ENCODE measurements around the gene TOMM40L.
A peak's percentile ranks its signal among the peaks of the same experiment; 100 is the strongest.

TOMM40L gene

GRCh38 chr1:161225534-161226319 is at the start of gene TOMM40L:
Gene TOMM40L (plus strand): TSS chr1:161226060. CDS start chr1:161226490, 430 bp downstream.
- DNase-seq, result peak; percentile 85

GRCh38 chr1:161176468-161177111 is 49.3 kb upstream of the TOMM40L start:
- DNase-seq, result no peak

GRCh38 chr1:161177112-161177935 is 48.5 kb upstream of the TOMM40L start, which contains the start of gene B4GALT3:
Gene B4GALT3 (minus strand): TSS chr1:161177507. CDS start chr1:161176060, 1,447 bp downstream.
- DNase-seq, result peak; percentile 99

DNA sequence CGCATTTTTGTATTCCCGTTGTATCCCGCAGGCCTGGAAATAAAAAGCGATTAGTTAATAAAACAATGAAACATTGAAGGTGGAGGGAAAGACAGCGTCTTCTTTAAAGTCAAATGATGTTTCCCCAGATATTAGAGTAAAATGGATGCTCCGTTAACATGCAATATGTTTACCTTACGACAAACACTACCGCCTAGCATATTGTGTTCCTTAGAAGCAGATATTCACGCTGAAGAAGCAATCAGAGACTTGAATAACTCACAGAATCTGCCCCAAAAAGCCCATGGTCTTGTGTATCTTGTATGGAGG is 48.0 kb upstream of the TOMM40L start:
- no peak for DNase-seq

DNA sequence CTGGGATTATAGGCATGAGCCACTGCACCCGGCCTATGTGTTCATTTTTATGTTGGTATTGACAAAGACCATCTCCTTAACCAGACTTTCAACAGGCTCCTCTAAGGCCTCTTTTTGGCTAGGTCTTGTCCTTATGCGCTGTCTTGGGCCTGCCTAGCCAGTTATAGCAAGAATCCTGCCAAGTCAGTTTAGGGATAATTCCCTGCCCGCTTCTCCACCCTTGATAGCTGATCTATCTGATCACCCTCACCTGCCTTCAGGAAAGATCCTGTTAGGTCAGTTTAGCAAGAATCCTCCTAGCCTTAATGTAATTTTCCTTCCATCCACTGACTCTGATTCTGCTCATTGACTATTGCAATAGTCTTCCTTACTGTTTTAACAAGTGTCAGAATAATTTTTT is 46.2 kb upstream of the TOMM40L start:
- no peak for DNase-seq

GRCh38 chr1:161180639-161181038 is 45.2 kb upstream of the TOMM40L start:
- no peak for DNase-seq

DNA sequence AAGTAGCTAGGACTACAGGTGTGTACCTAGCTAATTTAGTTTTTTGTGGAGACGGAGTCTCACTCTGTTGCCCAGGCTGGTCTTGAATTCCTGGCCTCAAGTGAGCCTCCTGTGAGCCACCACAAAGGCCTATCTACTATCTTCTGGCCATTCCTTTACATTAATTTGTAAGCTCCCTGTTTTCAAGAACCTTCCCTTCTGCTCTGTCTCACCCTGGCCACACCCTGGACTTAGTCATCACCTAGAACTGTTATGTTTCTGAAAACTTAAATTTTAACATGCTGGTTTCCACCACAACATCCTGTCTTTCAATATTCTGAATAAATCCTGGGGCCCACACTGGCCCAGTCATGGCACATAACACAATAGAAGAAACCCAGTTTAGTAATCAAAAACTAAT is 43.6 kb upstream of the TOMM40L start:
- DNase-seq, result peak; percentile 50

DNA sequence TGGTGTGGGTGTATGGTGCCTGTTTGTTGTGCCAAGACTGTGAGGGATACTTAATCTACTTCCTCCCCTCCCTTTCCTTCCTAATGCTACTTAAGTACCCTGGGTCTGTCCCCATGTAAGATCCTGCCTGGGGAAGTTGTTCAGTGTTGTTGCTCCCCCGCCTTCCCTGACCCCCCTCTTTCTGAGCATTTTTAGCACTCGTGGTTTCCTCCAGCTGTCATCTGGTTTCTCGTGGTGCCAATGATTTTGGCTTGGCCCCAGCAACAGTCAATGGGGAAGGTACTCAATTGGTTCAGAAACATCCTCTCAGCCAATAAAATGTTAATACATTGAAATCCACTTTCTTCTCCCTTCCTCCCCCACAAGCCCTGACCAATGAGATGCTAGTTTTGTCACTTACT is 40.6 kb upstream of the TOMM40L start:
- peak; percentile 66 for DNase-seq

DNA sequence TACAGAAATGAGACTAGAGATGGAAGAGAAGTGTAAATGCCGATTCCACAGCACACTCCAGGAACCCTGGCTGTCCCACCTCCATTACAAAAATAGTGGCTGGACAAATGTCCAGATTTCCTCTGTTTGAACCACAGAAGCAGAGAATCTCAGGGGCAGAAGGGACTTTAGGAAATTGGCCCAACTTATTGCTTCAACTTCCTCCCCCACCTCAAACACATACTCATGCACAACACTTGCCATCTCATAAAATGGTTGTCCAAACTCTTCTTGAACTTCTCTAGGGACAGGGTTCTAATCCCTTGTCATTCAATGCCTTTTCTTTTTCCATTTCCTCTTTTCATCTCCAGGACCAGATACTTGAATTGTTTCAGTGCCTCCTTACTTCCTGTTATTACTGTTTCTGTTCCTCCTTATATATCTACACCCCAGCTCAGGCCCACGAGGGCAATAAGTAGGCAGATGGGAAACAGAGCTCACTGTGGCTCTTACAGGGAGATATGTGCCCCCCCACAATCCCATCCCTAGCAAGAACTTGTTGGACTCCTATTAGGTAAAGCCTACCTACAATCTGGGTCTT is 40.0 kb upstream of the TOMM40L start:
- DNase-seq, result no peak

- no peak for DNase-seq
These were observed 38.5 kb upstream of the TOMM40L start for GRCh38 chr1:161187311-161187710.

DNA sequence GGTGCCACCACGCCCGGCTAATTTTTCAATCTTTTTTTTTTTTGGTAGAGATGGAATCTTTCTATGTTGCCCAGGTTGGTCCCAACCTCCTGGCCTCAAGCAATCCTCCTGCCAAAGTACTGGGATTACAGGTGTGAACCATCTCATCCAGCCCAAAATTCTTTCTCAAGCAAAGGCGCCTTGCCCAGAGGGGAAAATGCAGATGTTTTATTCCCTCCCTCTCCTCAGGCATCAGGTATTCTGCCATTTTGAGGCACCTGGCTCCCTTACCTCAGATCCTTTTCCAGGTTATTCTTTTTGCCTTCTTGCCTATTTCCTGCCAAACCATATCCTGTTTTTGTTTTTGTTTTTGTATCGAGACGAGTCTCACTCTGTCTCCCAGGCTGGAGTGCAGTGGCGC is 37.5 kb upstream of the TOMM40L start:
- DNase-seq, result no peak

GRCh38 chr1:161189036-161189435 is 36.8 kb upstream of the TOMM40L start:
- DNase-seq, result no peak

DNA sequence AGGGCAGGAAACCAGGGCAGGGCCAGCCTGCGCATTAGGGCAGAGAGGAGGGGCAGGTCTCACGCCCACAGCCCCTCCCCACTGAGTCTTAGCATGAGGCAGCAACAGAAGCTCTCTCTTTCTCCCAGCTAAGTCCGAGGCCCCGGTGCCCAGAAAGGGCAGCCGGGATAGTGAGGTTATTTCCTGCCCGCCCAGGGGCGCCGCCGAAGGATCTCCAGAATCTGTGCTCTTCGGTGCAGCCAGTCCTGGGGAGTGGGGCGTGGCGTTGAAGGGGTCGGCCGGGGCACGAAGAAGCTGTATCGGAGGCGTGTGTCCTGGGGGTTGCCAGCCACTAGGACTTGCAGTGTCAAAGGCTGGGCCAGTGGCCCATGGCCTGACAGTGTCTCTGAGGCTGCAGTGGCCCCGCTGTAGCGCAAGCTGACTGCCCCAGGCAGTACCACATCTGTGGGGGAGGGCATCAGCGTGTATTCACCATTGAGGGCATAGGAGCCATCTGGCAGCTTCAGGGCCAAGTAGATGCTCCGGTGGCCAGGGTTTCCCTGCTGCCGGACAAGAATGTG is 34.8 kb upstream of the TOMM40L start:
- DNase-seq, result no peak

DNA sequence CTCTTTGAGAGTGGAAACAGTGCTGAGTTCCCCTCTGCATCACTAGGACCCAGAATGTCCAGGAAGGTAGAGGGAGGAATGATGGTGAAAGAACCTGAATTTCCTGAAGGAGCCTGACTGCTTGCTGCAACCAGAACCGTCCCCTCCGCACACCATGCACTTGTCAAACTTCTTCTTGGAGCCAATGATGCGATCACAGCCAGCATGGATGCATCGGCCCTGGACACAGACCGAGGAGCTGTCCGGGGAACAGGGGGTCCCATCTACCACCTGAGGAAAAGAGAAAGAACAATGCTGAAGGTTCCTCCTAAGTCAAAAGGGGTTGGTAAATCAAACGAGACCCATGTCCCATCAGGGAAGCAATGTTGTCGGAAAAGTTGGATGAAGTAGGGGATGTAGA is 33.9 kb upstream of the TOMM40L start:
- DNase-seq, result no peak

- peak; percentile 64 for DNase-seq
These were observed 33.1 kb upstream of the TOMM40L start for GRCh38 chr1:161192476-161193465.

- DNase-seq, result no peak
These were observed 32.2 kb upstream of the TOMM40L start for GRCh38 chr1:161193561-161194235.

DNA sequence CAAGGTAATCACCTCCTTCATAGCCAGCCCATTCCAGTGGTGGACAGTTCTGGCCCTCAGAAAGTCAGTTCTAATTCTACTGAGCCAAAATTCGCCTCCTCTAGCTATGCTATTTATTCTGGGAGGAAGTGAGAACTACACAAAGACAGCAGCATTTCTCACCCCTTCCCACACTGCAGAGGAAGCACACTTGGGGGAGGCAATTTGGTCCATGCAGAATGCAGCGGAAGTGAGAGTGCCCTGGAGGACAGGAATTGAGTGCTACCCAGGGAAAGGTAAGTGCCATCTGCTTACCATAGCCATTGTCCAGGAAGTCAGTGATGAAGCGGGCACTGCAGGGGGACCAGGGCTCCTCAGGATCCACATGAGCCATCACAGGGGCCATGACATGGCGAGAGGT is 30.7 kb upstream of the TOMM40L start:
- DNase-seq, result no peak

GRCh38 chr1:161196111-161196510 is 29.7 kb upstream of the TOMM40L start:
- no peak for DNase-seq

DNA sequence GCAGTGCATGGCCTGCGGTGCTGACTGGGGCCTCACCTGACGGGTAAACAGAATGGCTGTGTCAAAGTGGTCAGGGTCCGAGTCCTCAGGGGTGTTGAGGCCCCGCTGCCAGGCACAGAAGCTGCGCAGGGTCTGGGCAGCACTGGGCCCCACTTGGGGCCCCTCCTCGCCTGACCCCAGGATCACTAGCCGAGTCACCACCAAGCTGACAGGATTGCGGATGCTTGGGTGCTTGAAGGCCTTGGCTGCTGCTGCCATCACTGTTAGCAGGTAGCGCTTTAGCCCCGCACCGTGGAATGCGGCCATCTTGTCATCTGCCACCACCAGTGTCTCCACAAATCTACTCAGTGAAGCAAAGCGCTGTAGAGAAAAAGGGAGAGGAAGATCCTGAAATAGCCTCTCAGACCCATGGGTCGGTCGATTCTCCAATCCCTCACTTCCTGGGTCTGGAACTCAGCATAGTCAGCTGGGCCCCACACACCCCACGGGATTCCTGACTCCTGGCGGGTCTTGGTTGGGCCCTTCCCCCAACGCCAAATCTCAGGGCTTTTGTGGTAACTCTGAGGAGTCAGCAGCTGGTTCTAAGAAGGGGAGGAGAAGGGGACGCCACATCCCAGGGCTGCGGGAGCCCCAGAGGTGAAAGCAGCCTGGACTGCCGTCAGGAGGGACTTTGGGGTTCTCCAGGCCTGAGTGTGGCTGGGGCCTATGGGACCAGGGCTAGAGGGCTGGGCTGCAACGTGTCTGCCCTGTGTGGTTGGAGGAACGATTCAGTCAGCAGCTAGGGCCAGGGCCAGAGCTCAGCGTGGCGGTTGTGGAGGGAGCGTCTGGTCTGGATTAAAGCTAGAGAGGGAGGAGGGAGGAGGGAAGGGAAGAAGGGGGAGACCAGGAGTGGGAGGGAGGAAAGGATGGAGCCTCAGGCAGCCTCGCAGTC is 29.1 kb upstream of the TOMM40L start:
- no peak for DNase-seq
